ENCODE measurements around the gene HPSE2. TPM values are rescaled to one million over a fixed set of nuclear protein-coding genes. Genes with fewer than 3 reads are reported as not detected.

The HPSE2 gene
- total and polyA plus RNA-seq, 2 of the 8 experiments (the other 6 are each of a cell fraction or from before 2014, with no cell fraction given): 0.41 to 0.58 TPM

- no peak for TF ChIP-seq KDM5A (IDR thresholded peaks at IDR 0.05; ENCODE audit: low read length)
- no peak for TF ChIP-seq JUND (IDR thresholded peaks at IDR 0.05; ENCODE audit: low read length)
Observed at GRCh38 chr10:98463016-98463415, 772.6 kb downstream of the HPSE2 start (continued).

Data from H1 (cell line).